ENCODE data around the gene NBEAL2.
A peak's percentile ranks its signal among the peaks of the same experiment; 100 is the strongest.

The NBEAL2 gene

GRCh38 chr3:47047069-47047468 is 67.6 kb downstream of the NBEAL2 start:
- DNase-seq (ENCODE audit: low spot score), result no peak

- no peak for DNase-seq (ENCODE audit: low spot score)
Observed at GRCh38 chr3:47047673-47048072, 68.2 kb downstream of the NBEAL2 start.

- DNase-seq (ENCODE audit: low spot score), result no peak
Observed at GRCh38 chr3:47054412-47054811, 74.9 kb downstream of the NBEAL2 start.

GRCh38 chr3:47056705-47057104 is 77.2 kb downstream of the NBEAL2 start:
- DNase-seq (ENCODE audit: low spot score), result no peak

GRCh38 chr3:47057212-47057671 is 77.8 kb downstream of the NBEAL2 start:
- DNase-seq (ENCODE audit: low spot score), result peak; percentile 33

Measured in kidney tubule cell (primary cell).